Lung (tissue), 12 donors: ENCODE data around the gene FGA. TPM values are rescaled to one million over a fixed set of nuclear protein-coding genes. Genes with fewer than 3 reads are reported as not detected.

Experiments used
- ATAC-seq: fragments of 200-7000 bp; cut with Tn5 transposase; one replicate; pipeline ENCODE4 v1.9.1; 2020; ENCODE audit warnings: moderate number of reproducible peaks; ENCODE audit not compliant: insufficient read depth, low FRiP score
- DNase-seq, 3 donors: peaks; one replicate each; pipeline ENCODE4 v3.0.0-alpha.2; 2013 to 2017
- H3K27ac ChIP-seq, 2 donors: one replicate each; pipeline ENCODE4 v1.5.1; 2013; ENCODE audit warnings: mild to moderate bottlenecking in 2 of 2, moderate library complexity in 2 of 2, control low read depth in 1 of 2, inconsistent platforms in 1 of 2, low read depth in 1 of 2, low read length in 1 of 2
- H3K27me3 ChIP-seq, 3 donors: one replicate each; pipeline ENCODE4 v1.5.1; 2013; ENCODE audit warnings: low read length in 2 of 3; ENCODE audit not compliant: control insufficient read depth in 3 of 3, insufficient read depth in 3 of 3
- H3K36me3 ChIP-seq, 4 donors: one replicate each; pipeline ENCODE4 v1.5.1; 2013; ENCODE audit warnings: low read length in 4 of 4, mild to moderate bottlenecking in 1 of 4, moderate library complexity in 1 of 4; ENCODE audit not compliant: control insufficient read depth in 4 of 4, insufficient read depth in 4 of 4
- H3K4me1 ChIP-seq, 5 donors: one replicate each; pipeline ENCODE4 v1.5.1; 2013; ENCODE audit warnings: low read length in 5 of 5, mild to moderate bottlenecking in 2 of 5, moderate library complexity in 1 of 5; ENCODE audit not compliant: control insufficient read depth in 5 of 5, insufficient read depth in 5 of 5
- H3K4me3 ChIP-seq: one replicate; pipeline ENCODE4 v1.5.1; 2013; ENCODE audit warnings: mild to moderate bottlenecking, control low read depth, moderate library complexity
- H3K9ac ChIP-seq, 2 donors: one replicate each; pipeline ENCODE4 v1.5.1; 2013; ENCODE audit warnings: low read length in 2 of 2, control low read depth in 1 of 2; ENCODE audit not compliant: insufficient read depth in 1 of 2
- H3K9me3 ChIP-seq, 4 donors: one replicate each; pipeline ENCODE4 v1.5.1; 2013; ENCODE audit warnings: low read length in 3 of 4, mild to moderate bottlenecking in 1 of 4, moderate library complexity in 1 of 4; ENCODE audit not compliant: control insufficient read depth in 4 of 4, insufficient read depth in 3 of 4
- CTCF ChIP-seq: IDR thresholded peaks from 2 replicates; pipeline ENCODE4 v1.5.1; 2012; ENCODE audit warnings: mild to moderate bottlenecking; ENCODE audit errors: control extremely low read depth, extremely low read depth
- WGBS, 2 donors: extraction: QIAGEN DNeasy Blood & Tissue Kit; methylation state at CpG; one replicate each; pipeline ENCODE4 v1.1.7; 2013; 5-methylcytosine and 5-hydroxymethylcytosine counted together
- polyA plus RNA-seq, 2 donors: library from polyadenylated mRNA; stranded (reverse); fragments of 200-250 nt; gene quantifications; one replicate each; pipeline ENCODE4 v1.2.1, GENCODE V29; 2013
- total RNA-seq, 2 donors: library from RNA; depleted of rRNA in 1 of 2; stranded (reverse); fragments of >200 nt in 1 of 2; gene quantifications; one replicate each; pipeline ENCODE4 v1.2.1, GENCODE V29; 2014 to 2021
- donor health status: control.
- donor health status: control.
- donor health status: Bipolar disorder and iron deficiency.
- donor health status: healthy.
- donor health status: DM: yes; HTN: yes; CAD: no.

The FGA gene
- total and polyA plus RNA-seq, 4 donors, result 1.4 to 56.1 (median 15.2) TPM

GRCh38 chr4:154559494-154560418 lies 30.8 kb downstream of the FGA start:
- H3K27me3 ChIP-seq, result peaks cover 0 to 9% (median 0%) of the 10 kb centered on the region in 3 donors
- no peak overlapping the region for H3K9ac ChIP-seq
- no peaks in the 10 kb centered on the region for H3K9me3 ChIP-seq
- no peak overlapping the region for H3K27ac ChIP-seq
- ATAC-seq (peak; percentile 53), DNase-seq (peak in 2 of 3 donors; percentile 50 to 61)
- no peaks in the 10 kb centered on the region for H3K36me3 ChIP-seq
- H3K4me1 ChIP-seq, result no peaks in the 10 kb centered on the region
- WGBS, 2 donors, result 68 to 75% methylated on average over 9 of the region's 9 CpGs
- no peak overlapping the region for H3K4me3 ChIP-seq
- peak; percentile 25 for TF ChIP-seq CTCF

GRCh38 chr4:154559141-154559493 lies 31.4 kb downstream of the FGA start:
- no peak for TF ChIP-seq CTCF
- no peak for DNase-seq
- Histone ChIP-seq H3K4me3 (no peak overlapping the region), H3K27ac (no peak overlapping the region), H3K9ac (no peak overlapping the region), H3K27me3 (peaks cover 0 to 9% (median 0%) of the 10 kb centered on the region in 3 donors), H3K4me1 (no peaks in the 10 kb centered on the region), H3K36me3 (no peaks in the 10 kb centered on the region), H3K9me3 (no peaks in the 10 kb centered on the region)
- no peak for ATAC-seq
- 96 to 100% methylated on average over 1 of the region's 1 CpG for WGBS, 2 donors

DNA sequence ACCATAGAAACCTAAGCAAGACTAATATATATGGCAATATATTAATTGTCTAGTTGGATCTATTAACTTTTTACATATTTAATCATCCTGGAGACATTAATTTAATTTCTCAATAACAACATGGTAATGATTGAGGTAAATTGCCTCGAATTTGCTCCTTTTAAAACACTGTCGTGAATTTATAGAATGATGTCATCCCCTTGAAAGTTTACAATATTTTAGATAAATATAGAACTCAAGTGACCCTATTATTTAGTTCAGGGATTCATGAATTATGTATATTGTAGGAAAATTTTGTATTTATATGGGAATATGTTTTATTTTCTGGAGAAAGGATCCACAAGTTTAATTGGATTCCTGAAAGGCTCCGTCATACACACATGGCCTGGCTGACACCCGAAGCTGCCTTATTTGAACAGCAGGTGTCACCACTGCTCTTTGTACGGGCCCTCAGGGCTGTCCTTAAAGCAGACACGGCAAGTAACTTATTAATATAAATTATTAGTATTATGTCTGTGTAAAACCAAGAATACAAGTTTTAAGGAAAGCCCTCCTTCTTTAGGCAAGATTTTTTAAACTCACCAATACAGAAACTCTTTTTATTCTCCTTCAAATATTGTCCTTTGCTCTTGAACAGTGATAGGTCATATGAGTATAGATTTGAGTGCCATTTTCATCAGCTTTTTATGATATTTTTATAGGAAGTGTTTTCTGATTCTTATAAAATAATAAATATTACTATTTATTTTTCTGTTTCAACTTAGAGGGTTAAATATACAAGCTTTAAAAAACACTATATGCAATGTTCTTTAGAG lies 38.5 kb downstream of the FGA start:
- DNase-seq (peak; percentile 86 to 88 (median 86)), ATAC-seq (peak; percentile 78)
- Histone ChIP-seq H3K27ac (no peak overlapping the region), H3K4me3 (no peak overlapping the region), H3K9ac (no peak overlapping the region), H3K27me3 (no peaks in the 10 kb centered on the region), H3K4me1 (peaks cover 0 to 12% (median 6%) of the 10 kb centered on the region in 5 donors), H3K36me3 (peaks cover 0 to 4% (median under 1%) of the 10 kb centered on the region in 4 donors), H3K9me3 (no peaks in the 10 kb centered on the region)
- peak; percentile 86 for TF ChIP-seq CTCF
- WGBS, 2 donors, result 15 to 28% methylated on average over 6 of the region's 6 CpGs
